Erythroblast (primary cell): Measurements from ENCODE around the gene GOLGA6D.
A peak's percentile ranks its signal among the peaks of the same experiment; 100 is the strongest.
"Not testable (repeated sequence)": the region's sequence is repeated elsewhere in the genome, so short reads cannot be mapped to it uniquely, and the experiment has no call there.

ENCODE experiments used
- DNase-seq, 2 experiments: peaks; one replicate each; lab custom pipeline; 2025; lab: John Stamatoyannopoulos, UW
- GATA1 ChIP-seq: IDR thresholded peaks from 2 replicates; pipeline ENCODE4 v1.6.1; 2011; ENCODE audit warnings: low read depth, mild to moderate bottlenecking, control low read depth, low read length, moderate library complexity
- POLR2A ChIP-seq: IDR thresholded peaks from 2 replicates; pipeline ENCODE4 v1.6.1; 2011; ENCODE audit warnings: mild to moderate bottlenecking, low read length

Gene GOLGA6D

GRCh38 chr15:75321711-75322110, 39.1 kb downstream of the GOLGA6D start:
- TF ChIP-seq GATA1 (no peak), POLR2A (no peak)

GRCh38 chr15:75325922-75326321, 43.3 kb downstream of the GOLGA6D start:
- TF ChIP-seq POLR2A (no peak), GATA1 (no peak)
- no peak for DNase-seq

More at GRCh38 chr15:75321711-75322110, 39.1 kb downstream of the GOLGA6D start:
- DNase-seq: no peak

- no peak for TF ChIP-seq GATA1
- no peak for TF ChIP-seq POLR2A
- no peak for DNase-seq
Measured at GRCh38 chr15:75327005-75327404, 44.4 kb downstream of the GOLGA6D start.

- no peak for DNase-seq
Measured at GRCh38 chr15:75327491-75327890, 44.9 kb downstream of the GOLGA6D start.

GRCh38 chr15:75328493-75329314, 46.1 kb downstream of the GOLGA6D start:
- TF ChIP-seq GATA1: no peak
- TF ChIP-seq POLR2A: no peak

More at GRCh38 chr15:75327491-75327890, 44.9 kb downstream of the GOLGA6D start:
- TF ChIP-seq POLR2A (no peak), GATA1 (no peak)

GRCh38 chr15:75329571-75329970, 46.9 kb downstream of the GOLGA6D start:
- DNase-seq: no peak
- TF ChIP-seq GATA1: no peak
- TF ChIP-seq POLR2A: no peak

More at GRCh38 chr15:75328493-75329314, 46.1 kb downstream of the GOLGA6D start:
- DNase-seq: no peak

GRCh38 chr15:75332093-75332492, 49.5 kb downstream of the GOLGA6D start:
- DNase-seq: not testable (repeated sequence)

- DNase-seq: not testable (repeated sequence)
Measured at GRCh38 chr15:75333654-75334419, 51.2 kb downstream of the GOLGA6D start.

- DNase-seq: no peak
- TF ChIP-seq GATA1 (no peak), POLR2A (no peak)
Measured at GRCh38 chr15:75335313-75335704, 52.7 kb downstream of the GOLGA6D start.

GRCh38 chr15:75335705-75336355, 53.2 kb downstream of the GOLGA6D start, which contains the start of gene COMMD4:
Gene COMMD4 (plus strand): TSS chr15:75336063. CDS start chr15:75336090, 27 bp downstream.
- TF ChIP-seq GATA1 (no peak), POLR2A (peak; percentile 73)
- DNase-seq: peak; percentile 94

- DNase-seq: no peak
- no peak for TF ChIP-seq GATA1
- TF ChIP-seq POLR2A: no peak
Measured at GRCh38 chr15:75338661-75339240, 56.1 kb downstream of the GOLGA6D start.

- DNase-seq: no peak
- TF ChIP-seq POLR2A: no peak
- no peak for TF ChIP-seq GATA1
Measured at GRCh38 chr15:75339531-75340240, 57.1 kb downstream of the GOLGA6D start.

GRCh38 chr15:75342221-75342620, 59.6 kb downstream of the GOLGA6D start:
- DNase-seq: no peak
- TF ChIP-seq GATA1: no peak
- no peak for TF ChIP-seq POLR2A

GRCh38 chr15:75343953-75344352, 61.3 kb downstream of the GOLGA6D start:
- DNase-seq: not testable (repeated sequence)
